ENCODE data around the gene INPPL1. TPM values are rescaled to one million over a fixed set of nuclear protein-coding genes. Genes with fewer than 3 reads are reported as not detected.

INPPL1 gene
- total RNA-seq, 4 donors from 2014 or later: 43.8 to 80.3 (median 60.3) TPM

GRCh38 chr11:72236083-72236697 is 11.6 kb downstream of the INPPL1 start:
- TF ChIP-seq CTCF (IDR thresholded peaks at IDR 0.05; ENCODE audit: low read depth): no peak

GRCh38 chr11:72236774-72237111 is 12.2 kb downstream of the INPPL1 start:
- TF ChIP-seq CTCF (IDR thresholded peaks at IDR 0.05; ENCODE audit: low read depth): no peak

- no peak for TF ChIP-seq CTCF (IDR thresholded peaks at IDR 0.05; ENCODE audit: low read depth)
Measured at GRCh38 chr11:72237112-72237931, 12.8 kb downstream of the INPPL1 start.

- TF ChIP-seq CTCF (IDR thresholded peaks at IDR 0.05; ENCODE audit: low read depth): no peak
Measured at GRCh38 chr11:72238040-72238450, 13.5 kb downstream of the INPPL1 start.

- TF ChIP-seq CTCF (IDR thresholded peaks at IDR 0.05; ENCODE audit: low read depth): no peak
Measured at GRCh38 chr11:72238492-72239312, 14.1 kb downstream of the INPPL1 start.

GRCh38 chr11:72239313-72239848 is 14.8 kb downstream of the INPPL1 start:
- no peak for TF ChIP-seq CTCF (IDR thresholded peaks at IDR 0.05; ENCODE audit: low read depth)
